Kidney (tissue), 14 donors: ENCODE data around the gene TCF7. TPM values are rescaled to one million over a fixed set of nuclear protein-coding genes. Genes with fewer than 3 reads are reported as not detected.

Experiments
- DNase-seq, 5 donors: peaks; one replicate each; pipeline ENCODE4 v3.0.0-alpha.2; 2013 to 2020
- FAIRE-seq: peaks from 2 replicates; lab custom pipeline; 2012; peaks lifted over from hg19 to GRCh38; lab: Jason Lieb, UNC
- H3K27ac ChIP-seq, 2 donors: one replicate each; pipeline ENCODE4 v1.7.0; 2013; ENCODE audit warnings: low read depth in 2 of 2, low read length in 2 of 2, inconsistent platforms in 1 of 2
- H3K27me3 ChIP-seq: one replicate; pipeline ENCODE4 v1.7.1; 2013; ENCODE audit warnings: low read length, inconsistent platforms; ENCODE audit not compliant: control insufficient read depth, insufficient read depth
- H3K36me3 ChIP-seq, 3 donors: one replicate each; pipeline versions ENCODE4 v1.7.0 to v1.7.1; 2013; ENCODE audit warnings: low read length in 3 of 3, control low read depth in 1 of 3, inconsistent platforms in 1 of 3; ENCODE audit not compliant: insufficient read depth in 3 of 3, control insufficient read depth in 2 of 3
- H3K4me1 ChIP-seq, 3 donors: one replicate each; pipeline versions ENCODE4 v1.7.0 to v1.7.1; 2013; ENCODE audit warnings: low read length in 3 of 3, inconsistent platforms in 1 of 3, low read depth in 1 of 3; ENCODE audit not compliant: control insufficient read depth in 2 of 3, insufficient read depth in 2 of 3
- H3K4me3 ChIP-seq, 3 donors: one replicate each; pipeline versions ENCODE4 v1.7.0 to v1.8.1; 2013; ENCODE audit warnings: low read length in 3 of 3, control low read depth in 1 of 3, inconsistent platforms in 1 of 3
- H3K9ac ChIP-seq, 3 donors: one replicate each; pipeline versions ENCODE4 v1.7.0 to v1.7.1; 2013; ENCODE audit warnings: low read length in 3 of 3, control low read depth in 1 of 3, inconsistent platforms in 1 of 3
- H3K9me3 ChIP-seq, 3 donors: one replicate each; pipeline versions ENCODE4 v1.7.0 to v1.7.1; 2013; ENCODE audit warnings: low read length in 3 of 3, control low read depth in 1 of 3, inconsistent platforms in 1 of 3; ENCODE audit not compliant: control insufficient read depth in 2 of 3, insufficient read depth in 1 of 3
- CTCF ChIP-seq: IDR thresholded peaks from 3 replicates; pipeline ENCODE4 v1.5.1; 2012; ENCODE audit warnings: mild to moderate bottlenecking, moderate library complexity, borderline replicate concordance; ENCODE audit not compliant: insufficient read depth; ENCODE audit errors: extremely low read depth
- intact Hi-C: fragments of 100-400 bp; cut with DNase I; formaldehyde crosslinking; loops from one replicate; pipeline ENCODE4 v1.11.1; 2022
- polyA plus RNA-seq: library from polyadenylated mRNA; stranded (reverse); fragments of 350-450 nt; fragmentation: Illumina TruSeq; extraction: RNeasy Lipid Tissue Mini Kit (QIAGEN cat#74804); gene quantifications from one replicate; pipeline ENCODE4 v1.2.3, GENCODE V29; 2014; ENCODE audit warnings: low read depth, low replicate concordance; ENCODE audit not compliant: insufficient read depth
- total RNA-seq: library from RNA; stranded (reverse); fragmentation: NEBNext Ultra II Directional; extraction: Animal tissue kit (Norgen Biotek cat#: 25700); gene quantifications from one replicate; pipeline ENCODE4 v1.2.1, GENCODE V29; 2021
- donor health status: control.
- donor health status: control.
- donor health status: control.
- donor health status: control.
- donor health status: control.
- donor health status: DM: yes; HTN: yes; CAD: no.
- donor health status: Normal renal cell carcinoma (clear cell type).

The TCF7 gene
- total and polyA plus RNA-seq, 2 donors from 2014 or later, result 1.2 to 15.6 TPM

- Histone ChIP-seq H3K4me3 (no peak overlapping the region), H3K4me1 (no peaks in the 10 kb centered on the region), H3K27ac (no peak overlapping the region), H3K9me3 (no peaks in the 10 kb centered on the region), H3K27me3 (no peaks in the 10 kb centered on the region), H3K36me3 (peaks cover 11 to 29% (median 21%) of the 10 kb centered on the region in 3 donors), H3K9ac (no peak overlapping the region)
- intact Hi-C loops, result no loop called here
- no peak for TF ChIP-seq CTCF
- peak in 1 of 5 donors; percentile 22 for DNase-seq
- FAIRE-seq, result no peak
Observed at GRCh38 chr5:134161513-134162395, 47.3 kb downstream of the TCF7 start.

GRCh38 chr5:134162592-134162991 is 48.1 kb downstream of the TCF7 start:
- DNase-seq (no peak), FAIRE-seq (no peak)
- no peaks in the 10 kb centered on the region for H3K27me3 ChIP-seq
- no peak overlapping the region for H3K27ac ChIP-seq
- TF ChIP-seq CTCF, result no peak
- H3K9ac ChIP-seq, result no peak overlapping the region
- peaks cover 12 to 30% (median 21%) of the 10 kb centered on the region in 3 donors for H3K36me3 ChIP-seq
- no peaks in the 10 kb centered on the region for H3K4me1 ChIP-seq
- no peaks in the 10 kb centered on the region for H3K9me3 ChIP-seq
- intact Hi-C loops, result no loop called here
- no peak overlapping the region for H3K4me3 ChIP-seq

- Histone ChIP-seq H3K4me1 (peaks cover 0 to 18% (median 5%) of the 10 kb centered on the region in 3 donors), H3K4me3 (no peak overlapping the region), H3K9me3 (no peaks in the 10 kb centered on the region), H3K36me3 (peaks cover 10 to 31% (median 23%) of the 10 kb centered on the region in 3 donors), H3K9ac (no peak overlapping the region), H3K27ac (no peak overlapping the region), H3K27me3 (no peaks in the 10 kb centered on the region)
- FAIRE-seq (no peak), DNase-seq (no peak)
- intact Hi-C loops, result no loop called here
- TF ChIP-seq CTCF, result peak; percentile 14
Observed at GRCh38 chr5:134171972-134172371, 57.5 kb downstream of the TCF7 start.
